GM13977 (cell line): ENCODE measurements around the gene NOXO1.
"Not testable (repeated sequence)": the region's sequence is repeated elsewhere in the genome, so short reads cannot be mapped to it uniquely, and the experiment has no call there.

Experiments used
- DNase-seq: peaks from one replicate; pipeline ENCODE4 v3.0.0; 2012; ENCODE audit warnings: low spot score
- CTCF ChIP-seq: IDR thresholded peaks from 2 replicates; pipeline ENCODE4 v1.5.1; 2012; ENCODE audit warnings: mild to moderate bottlenecking, control low read depth; ENCODE audit not compliant: insufficient read depth; ENCODE audit errors: extremely low read depth, missing control alignments
- in situ Hi-C: fragments of 300-500 bp; cut with MboI; formaldehyde crosslinking; loops from one replicate; pipeline ENCODE4 v1.12.0; 2022; ENCODE audit warnings: low sequenced_read_pairs, low pct_unique_long_range_greater_than_20kb, mixed read lengths, inconsistent platforms; ENCODE audit not compliant: unreplicated experiment

NOXO1 gene

GRCh38 chr16:1964506-1965395, 16.5 kb downstream of the NOXO1 start, which contains the start of gene RPS2:
Gene RPS2 (minus strand): TSS chr16:1964826. CDS start chr16:1964625, 201 bp downstream.
- in situ Hi-C loops = no loop called here

DNA sequence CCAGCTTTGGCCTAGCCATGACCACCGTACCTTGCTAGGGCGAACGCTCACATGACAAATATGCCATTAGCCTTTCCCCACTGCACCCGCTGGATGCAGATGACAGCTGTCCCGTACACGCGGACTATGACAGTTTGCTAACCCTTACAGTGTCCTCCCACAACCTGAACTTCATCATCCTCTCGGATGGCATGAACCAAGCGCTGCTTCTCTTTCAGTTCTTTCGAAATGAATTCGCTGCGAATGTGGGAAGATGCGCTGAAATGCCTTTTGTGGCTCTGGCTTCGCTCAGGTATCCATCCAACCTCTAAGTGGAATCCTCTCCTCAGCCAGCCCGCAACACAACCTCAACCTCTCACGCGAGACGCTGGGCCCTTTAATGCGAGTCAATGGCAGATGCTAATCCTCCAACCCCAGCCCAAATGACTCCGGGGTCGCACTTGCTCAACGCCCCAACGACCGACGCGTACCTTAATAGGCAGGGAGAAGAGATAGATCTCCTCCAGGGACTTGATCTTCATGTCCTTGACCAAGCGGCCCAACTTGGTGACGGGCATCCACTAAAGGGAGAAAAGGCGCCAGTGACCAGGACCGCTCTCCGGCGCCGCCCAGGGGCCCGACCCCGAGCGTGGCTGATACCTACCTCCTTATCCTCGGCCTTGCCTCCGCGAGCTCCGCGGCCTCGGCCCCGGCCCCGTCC, 17.3 kb downstream of the NOXO1 start:
- TF ChIP-seq CTCF = peak; percentile 23
- DNase-seq = no peak
- in situ Hi-C loops = no loop called here

More at GRCh38 chr16:1964506-1965395, 16.5 kb downstream of the NOXO1 start, which contains the start of gene RPS2:
- no peak for TF ChIP-seq CTCF
- DNase-seq = peak; percentile 100

- DNase-seq, in situ Hi-C loops: not testable (repeated sequence)
Observed at GRCh38 chr16:1962161-1963153, 18.8 kb downstream of the NOXO1 start.

GRCh38 chr16:1961651-1962067, 19.6 kb downstream of the NOXO1 start:
- DNase-seq = no peak
- in situ Hi-C loops = no loop called here
- TF ChIP-seq CTCF = no peak

- DNase-seq = no peak
- in situ Hi-C loops = no loop called here
- TF ChIP-seq CTCF = no peak
Observed at GRCh38 chr16:1960665-1961630, 20.3 kb downstream of the NOXO1 start.
